C4-2B (cell line): ENCODE measurements around the gene ARL15.

Experiments used
- H3K27ac ChIP-seq: fragments of 450-650 bp; 2 replicates; pipeline ENCODE4 v1.5.1; 2017
- CTCF ChIP-seq: fragments of 450-650 bp; conservative IDR thresholded peaks from 2 replicates; pipeline ENCODE4 v1.5.1; 2017; ENCODE audit warnings: mild to moderate bottlenecking
- ZFX ChIP-seq: fragments of 450-650 bp; IDR thresholded peaks from 2 replicates; pipeline ENCODE4 v1.6.1; 2017

The ARL15 gene

DNA sequence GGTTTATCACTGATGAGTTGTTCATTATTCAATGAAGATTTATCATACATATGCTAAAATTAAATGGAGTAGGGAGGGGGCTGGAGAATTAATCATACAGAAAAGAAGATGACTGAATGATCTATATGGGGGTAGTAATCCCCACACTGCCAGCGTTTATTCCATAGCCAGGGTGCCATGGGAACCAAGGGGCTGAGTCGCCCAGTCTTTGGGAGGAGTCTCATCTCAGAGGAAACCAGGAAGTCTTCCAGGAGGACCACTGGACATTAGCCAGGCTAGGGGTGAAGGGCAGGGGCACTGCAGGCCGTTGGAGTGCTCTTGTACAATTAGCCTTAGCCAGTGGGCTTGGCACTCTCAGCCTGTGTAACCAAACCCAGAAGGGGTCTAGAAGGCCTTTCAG, 226.5 kb downstream of the ARL15 start:
- no peak overlapping the region for H3K27ac ChIP-seq
- TF ChIP-seq ZFX, result no peak
- TF ChIP-seq CTCF, result no peak

DNA sequence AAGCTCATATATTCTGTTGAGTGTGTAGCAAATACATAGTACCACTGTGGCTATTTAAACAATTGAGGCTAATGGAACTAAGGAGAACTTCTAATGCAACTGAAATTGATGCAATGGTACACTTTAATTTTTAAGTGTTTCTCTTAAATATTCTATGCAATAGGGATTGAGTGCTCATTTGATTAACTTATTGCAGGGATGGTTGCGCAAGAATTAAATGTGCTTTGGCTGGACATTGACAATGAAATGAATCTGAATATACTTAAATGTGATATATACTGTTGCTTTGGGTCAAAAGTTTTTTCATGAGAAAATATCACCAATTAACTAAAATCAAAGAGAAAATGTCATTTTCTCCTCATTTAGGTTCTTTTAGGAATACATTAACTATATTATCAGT, 227.1 kb downstream of the ARL15 start:
- TF ChIP-seq ZFX (no peak), CTCF (no peak)

DNA sequence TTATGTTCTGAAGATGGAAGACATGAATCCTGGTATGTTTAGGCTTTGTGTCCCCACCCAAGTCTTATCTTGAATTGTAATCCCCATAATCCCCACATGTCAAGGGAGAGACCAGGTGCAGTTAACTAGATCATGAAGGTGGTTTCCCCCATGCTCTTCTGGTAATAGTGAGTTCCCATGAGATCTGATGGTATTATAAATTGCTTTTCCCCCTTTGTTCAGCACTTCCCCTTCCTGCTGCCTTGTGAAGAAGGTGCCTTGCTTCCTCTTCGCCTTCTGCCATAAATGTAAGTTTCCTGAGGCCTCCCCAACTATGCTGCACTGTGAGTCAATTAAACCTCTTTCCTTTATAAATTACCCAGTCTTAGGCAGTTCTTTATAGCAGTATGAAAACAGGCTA, 229.0 kb downstream of the ARL15 start:
- TF ChIP-seq ZFX (no peak), CTCF (no peak)

More for the DNA sequence above, 227.1 kb downstream of the ARL15 start:
- no peak overlapping the region for H3K27ac ChIP-seq

GRCh38 chr5:54080831-54081230, 229.5 kb downstream of the ARL15 start:
- H3K27ac ChIP-seq, result no peak overlapping the region
- no peak for TF ChIP-seq ZFX
- TF ChIP-seq CTCF, result no peak

More for the DNA sequence above, 229.0 kb downstream of the ARL15 start:
- H3K27ac ChIP-seq, result no peak overlapping the region

DNA sequence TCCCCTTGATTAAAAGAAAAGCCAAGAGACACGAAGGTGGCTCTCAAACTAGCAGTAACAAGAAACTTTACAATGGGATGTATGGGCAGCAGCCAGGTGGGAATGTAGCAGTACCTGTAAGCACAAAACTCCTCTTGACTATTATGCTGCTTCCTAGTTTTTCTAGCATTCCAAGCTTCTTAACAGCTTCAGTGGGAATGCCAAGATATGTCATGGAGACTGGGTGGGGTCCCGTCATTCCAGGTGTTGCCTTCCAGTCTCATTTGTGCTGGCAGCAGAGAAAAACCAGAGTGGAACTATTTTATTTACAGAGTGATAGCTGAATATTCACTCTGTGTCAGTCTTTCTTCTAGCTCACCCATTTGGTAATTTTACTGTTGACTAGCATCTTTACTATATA, 236.6 kb downstream of the ARL15 start:
- no peak overlapping the region for H3K27ac ChIP-seq
- TF ChIP-seq ZFX (no peak), CTCF (no peak)

DNA sequence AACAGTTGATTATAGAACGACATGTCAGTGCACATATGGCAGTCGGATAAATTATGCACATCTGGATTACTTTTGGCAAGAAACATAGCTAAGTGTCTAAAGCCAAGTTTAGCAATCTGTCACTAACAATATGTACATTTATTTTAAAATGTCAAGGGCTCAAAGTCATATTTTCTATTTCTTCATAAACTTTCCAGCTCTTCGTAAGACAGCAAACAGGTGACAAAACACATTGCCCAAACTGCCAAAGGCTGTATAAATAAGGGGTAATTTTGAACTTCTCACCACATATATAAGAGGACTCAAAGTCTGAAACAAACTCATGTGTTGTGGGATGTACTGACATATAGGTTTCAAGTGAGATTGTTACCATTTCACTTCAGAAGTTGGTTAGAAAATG, 237.2 kb downstream of the ARL15 start:
- TF ChIP-seq CTCF (no peak), ZFX (no peak)
- no peak overlapping the region for H3K27ac ChIP-seq

DNA sequence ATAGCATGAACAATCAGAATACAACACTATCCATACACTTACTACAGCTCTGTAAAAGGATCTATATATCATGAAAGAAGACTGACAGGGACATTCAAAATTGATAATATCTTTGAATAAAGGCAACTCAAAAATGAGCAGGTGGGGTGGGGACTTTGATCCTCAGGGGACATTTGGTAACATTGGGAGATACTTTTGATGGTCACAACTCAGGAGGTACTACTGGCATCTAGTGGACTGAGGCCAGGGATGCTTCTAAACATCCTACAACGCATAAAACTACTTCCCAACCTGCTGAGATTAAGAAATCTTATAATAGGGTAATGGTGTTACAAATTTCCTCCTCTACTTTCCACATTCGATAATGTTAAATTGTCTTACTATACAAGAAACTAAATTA, 243.9 kb downstream of the ARL15 start:
- no peak overlapping the region for H3K27ac ChIP-seq
- TF ChIP-seq ZFX, result no peak

GRCh38 chr5:54063817-54064216, 246.6 kb downstream of the ARL15 start:
- H3K27ac ChIP-seq, result no peak overlapping the region
- TF ChIP-seq CTCF, result no peak
- no peak for TF ChIP-seq ZFX
